SK-N-MC (cell line): ENCODE measurements around the gene RFC1.

Experiments
- EZH2 ChIP-seq: fragments of 200-600 bp; sonication (generic); IDR thresholded peaks from one replicate; pipeline ENCODE4 v1.6.1; 2017; ENCODE audit warnings: antibody characterized with exemption
- FOXP2 ChIP-seq: optimal IDR thresholded peaks from 2 replicates; pipeline ENCODE3; 2011; ENCODE audit warnings: mild to moderate bottlenecking, moderate library complexity; ENCODE audit not compliant: insufficient read depth; ENCODE audit errors: extremely low read length, control extremely low read depth
- POLR2AphosphoS5 ChIP-seq: IDR thresholded peaks from 2 replicates; pipeline ENCODE4 v1.6.1; 2012; ENCODE audit warnings: mild to moderate bottlenecking, low read depth, low read length, borderline replicate concordance

- TF ChIP-seq POLR2AphosphoS5 (no peak), EZH2 (no peak), FOXP2 (no peak)
Measured at GRCh38 chr4:39295784-39296183, 70.4 kb downstream of the RFC1 start.
